Mammary epithelial cell (primary cell): ENCODE measurements around the gene FLII.

ENCODE experiments used
- CTCF ChIP-seq, 2 donors: IDR thresholded peaks in 1 of 2; conservative IDR thresholded peaks in 1 of 2; 2 replicates each; pipeline ENCODE4 v1.5.1; 2011 to 2012; ENCODE audit warnings: inconsistent platforms in 2 of 2, low read length in 2 of 2, mild to moderate bottlenecking in 2 of 2, control low read depth in 1 of 2, low read depth in 1 of 2; ENCODE audit not compliant: insufficient read depth in 1 of 2; ENCODE audit errors: extremely low read depth in 1 of 2
- EZH2 ChIP-seq: IDR thresholded peaks from 2 replicates; pipeline ENCODE4 v1.6.1; 2012; ENCODE audit warnings: low read length, inconsistent platforms, borderline replicate concordance

GRCh38 chr17:18270046-18270931 is 11.8 kb upstream of the FLII start:
- TF ChIP-seq CTCF (conservative IDR thresholded peaks at IDR 0.05 in 1 of 2, IDR thresholded peaks at IDR 0.05 in 1 of 2; ENCODE audit: extremely low read depth in 1 of 2, insufficient read depth in 1 of 2, low read depth in 1 of 2, low read length in 2 of 2) (no peak), EZH2 (no peak)
